Measurements from ENCODE around the gene RIT1. TPM values are rescaled to one million over a fixed set of nuclear protein-coding genes. Genes with fewer than 3 reads are reported as not detected.

The RIT1 gene
- total RNA-seq: 10 to 100 TPM; 19.5 to 32.6 (median 27.4) TPM

GRCh38 chr1:155911156-155912055, at the start of gene RIT1:
Gene RIT1, minus strand, starts transcription at chr1:155911349. Its CDS starts 588 bp downstream, at chr1:155910761.
- H3K36me3 ChIP-seq: peaks cover 38 to 53% of the 10 kb centered on the region in 2 donors
- no peaks in the 10 kb centered on the region for H3K27me3 ChIP-seq
- H3K9me3 ChIP-seq: no peaks in the 10 kb centered on the region
- DNase-seq: peak; percentile 83 to 84
- peak within 1 kb of the TSS; percentile 9 to 91 (median 74) for H3K4me3 ChIP-seq (replicated peaks in 1 of 3)
- intact Hi-C loops (cut with DNase I): no loop called here
- peak within 1 kb of the TSS; percentile 83 to 91 (median 91) for H3K27ac ChIP-seq
- peaks cover 6 to 7% of the 10 kb centered on the region in 2 donors for H3K4me1 ChIP-seq
- 9% methylated on average over 28 to 29 of the region's 34 CpGs for WGBS, 2 donors
- peak in 4 of 6 experiments; percentile 10 to 38 (median 24) for TF ChIP-seq CTCF (IDR thresholded peaks at IDR 0.05)
- TF ChIP-seq POLR2A (IDR thresholded peaks at IDR 0.05): peak in 1 of 2 donors; percentile 65

- DNase-seq: peak in 1 of 2 donors; percentile 34
- peak overlapping the region; percentile 53 to 65 (median 54) for H3K27ac ChIP-seq
- H3K9me3 ChIP-seq: no peaks in the 10 kb centered on the region
- no peak overlapping the region for H3K4me3 ChIP-seq (replicated peaks in 1 of 3)
- WGBS, 2 donors: 53 to 62% methylated on average over 3 of the region's 3 CpGs
- TF ChIP-seq POLR2A (IDR thresholded peaks at IDR 0.05) (no peak), CTCF (IDR thresholded peaks at IDR 0.05) (no peak)
- H3K27me3 ChIP-seq: no peaks in the 10 kb centered on the region
- H3K4me1 ChIP-seq: peaks cover 3 to 32% of the 10 kb centered on the region in 2 donors
- H3K36me3 ChIP-seq: peaks cover 82 to 92% of the 10 kb centered on the region in 2 donors
- intact Hi-C loops (cut with DNase I): no loop called here
Observed at GRCh38 chr1:155960081-155960745, 49.1 kb upstream of the RIT1 start.

- no peak for DNase-seq
Observed at GRCh38 chr1:155957411-155957915, 46.3 kb upstream of the RIT1 start.

GRCh38 chr1:155954645-155955044, 43.5 kb upstream of the RIT1 start:
- DNase-seq: no peak
- no peak overlapping the region for H3K27ac ChIP-seq

More at GRCh38 chr1:155957411-155957915, 46.3 kb upstream of the RIT1 start:
- intact Hi-C loops (cut with DNase I): no loop called here
- 95 to 98% methylated on average over 12 of the region's 12 CpGs for WGBS, 2 donors
- Histone ChIP-seq H3K9me3 (no peaks in the 10 kb centered on the region), H3K27ac (no peak overlapping the region), H3K36me3 (peaks cover 88 to 90% of the 10 kb centered on the region in 2 donors), H3K4me1 (peaks cover 0 to 26% of the 10 kb centered on the region in 2 donors), H3K4me3 (replicated peaks in 1 of 3) (no peak overlapping the region), H3K27me3 (no peaks in the 10 kb centered on the region)
- TF ChIP-seq CTCF (IDR thresholded peaks at IDR 0.05): no peak
- no peak for TF ChIP-seq POLR2A (IDR thresholded peaks at IDR 0.05)

More at GRCh38 chr1:155954645-155955044, 43.5 kb upstream of the RIT1 start:
- Histone ChIP-seq H3K9me3 (no peaks in the 10 kb centered on the region), H3K36me3 (peaks cover 90 to 92% of the 10 kb centered on the region in 2 donors), H3K27me3 (no peaks in the 10 kb centered on the region), H3K4me1 (peaks cover 0 to 8% of the 10 kb centered on the region in 2 donors), H3K4me3 (replicated peaks in 1 of 3) (no peak overlapping the region)
- TF ChIP-seq POLR2A (IDR thresholded peaks at IDR 0.05): no peak
- TF ChIP-seq CTCF (IDR thresholded peaks at IDR 0.05): no peak
- intact Hi-C loops (cut with DNase I): no loop called here
- 99 to 100% methylated on average over 3 of the region's 3 CpGs for WGBS, 2 donors
